CD14-positive monocyte (primary cell): ENCODE data around the gene MKI67. TPM values are rescaled to one million over a fixed set of nuclear protein-coding genes. Genes with fewer than 3 reads are reported as not detected.

ENCODE experiments used
- DNase-seq, 3 donors: peaks; one replicate each; pipeline ENCODE4 v3.0.0-alpha.2; 2011 to 2022
- H2AFZ ChIP-seq: 2 replicates; pipeline ENCODE4 v1.6.0; 2012; ENCODE audit warnings: mild to moderate bottlenecking, low read depth, low read length, inconsistent platforms; ENCODE audit not compliant: insufficient read depth, poor library complexity, severe bottlenecking
- H3K27ac ChIP-seq, 2 donors: 1 replicate in 1 of 2; 2 replicates in 1 of 2; pipeline ENCODE4 v1.5.1; 2012 to 2013; ENCODE audit warnings: low read length in 2 of 2, control low read depth in 1 of 2, inconsistent platforms in 1 of 2, low read depth in 1 of 2, mild to moderate bottlenecking in 1 of 2
- H3K27me3 ChIP-seq, 2 donors: one replicate each; pipeline versions ENCODE4 v1.6.0 to v1.6.1; 2011 to 2013; ENCODE audit warnings: low read length in 2 of 2; ENCODE audit not compliant: control insufficient read depth in 2 of 2, insufficient read depth in 2 of 2
- H3K36me3 ChIP-seq, 2 donors: replicated peaks in 1 of 2; 1 replicate in 1 of 2; 2 replicates in 1 of 2; pipeline versions ENCODE4 v1.5.1 to v1.6.1; 2012 to 2013; ENCODE audit warnings: low read length in 2 of 2, control low read depth in 1 of 2, inconsistent platforms in 1 of 2, mild to moderate bottlenecking in 1 of 2; ENCODE audit not compliant: insufficient read depth in 2 of 2, control insufficient read depth in 1 of 2
- H3K4me1 ChIP-seq, 2 donors: 1 replicate in 1 of 2; 2 replicates in 1 of 2; pipeline versions ENCODE4 v1.5.1 to v1.6.1; 2012 to 2013; ENCODE audit warnings: low read length in 2 of 2, control low read depth in 1 of 2, inconsistent platforms in 1 of 2, mild to moderate bottlenecking in 1 of 2, moderate library complexity in 1 of 2; ENCODE audit not compliant: insufficient read depth in 2 of 2, control insufficient read depth in 1 of 2
- H3K4me2 ChIP-seq: replicated peaks from 2 replicates; pipeline ENCODE3; 2012; ENCODE audit warnings: low read length, moderate library complexity, mild to moderate bottlenecking; ENCODE audit not compliant: poor library complexity, severe bottlenecking; ENCODE audit errors: extremely low read depth
- H3K4me3 ChIP-seq, 3 experiments: fragments of 200-600 bp in 1 of 3; sonication (generic) in 1 of 3; replicated peaks in 1 of 3; 1 replicate in 2 of 3; 2 replicates in 1 of 3; pipeline ENCODE4 v1.5.1; 2011 to 2013; ENCODE audit warnings: low read length in 3 of 3, mild to moderate bottlenecking in 3 of 3, control low read depth in 2 of 3, low read depth in 2 of 3, inconsistent platforms in 1 of 3, moderate library complexity in 1 of 3
- H3K79me2 ChIP-seq: 2 replicates; pipeline ENCODE4 v1.6.0; 2012; ENCODE audit warnings: mild to moderate bottlenecking, control low read depth, inconsistent platforms, low read length, moderate library complexity; ENCODE audit not compliant: insufficient read depth
- H3K9ac ChIP-seq: 2 replicates; pipeline ENCODE4 v1.6.0; 2017; ENCODE audit warnings: low read length, mild to moderate bottlenecking; ENCODE audit not compliant: insufficient read depth, poor library complexity, severe bottlenecking
- H3K9me3 ChIP-seq, 2 donors: replicated peaks in 1 of 2; 1 replicate in 1 of 2; 2 replicates in 1 of 2; pipeline versions ENCODE4 v1.5.1 to v1.6.1; 2012 to 2013; ENCODE audit warnings: low read length in 2 of 2, control low read depth in 1 of 2; ENCODE audit not compliant: control insufficient read depth in 1 of 2, insufficient read depth in 1 of 2
- H4K20me1 ChIP-seq: 2 replicates; pipeline ENCODE4 v1.6.0; 2012; ENCODE audit warnings: mild to moderate bottlenecking, low read length, control low read depth, moderate library complexity; ENCODE audit not compliant: insufficient read depth
- H3K27ac Mint-ChIP-seq, 7 donors: one replicate each; pipeline ENCODE4 v1.8.0; 2020; ENCODE audit warnings: mild to moderate bottlenecking in 7 of 7, mixed read lengths in 7 of 7, moderate library complexity in 6 of 7, inconsistent platforms in 2 of 7
- H3K27me3 Mint-ChIP-seq, 3 donors: one replicate each; pipeline ENCODE4 v1.8.0; 2021 to 2022; ENCODE audit warnings: low read depth in 3 of 3, mild to moderate bottlenecking in 3 of 3, mixed read lengths in 3 of 3, moderate library complexity in 3 of 3, inconsistent platforms in 1 of 3
- H3K36me3 Mint-ChIP-seq, 2 donors: one replicate each; pipeline ENCODE4 v1.8.0; 2020; ENCODE audit warnings: mixed read lengths in 2 of 2, inconsistent platforms in 1 of 2, mild to moderate bottlenecking in 1 of 2
- H3K4me1 Mint-ChIP-seq: one replicate; pipeline ENCODE4 v1.8.0; 2020; ENCODE audit warnings: mild to moderate bottlenecking, mixed read lengths
- H3K4me3 Mint-ChIP-seq, 2 donors: one replicate each; pipeline ENCODE4 v1.8.0; 2020; ENCODE audit warnings: mild to moderate bottlenecking in 2 of 2, mixed read lengths in 2 of 2, moderate library complexity in 1 of 2
- H3K9me3 Mint-ChIP-seq, 7 donors: one replicate each; pipeline ENCODE4 v1.8.0; 2020 to 2022; ENCODE audit warnings: mixed read lengths in 7 of 7, mild to moderate bottlenecking in 6 of 7, moderate library complexity in 6 of 7, inconsistent platforms in 2 of 7
- WGBS: methylation state at CpG from one replicate; pipeline ENCODE4 v1.1.5; 2013; ENCODE audit warnings: missing lambda C conversion rate; ENCODE audit not compliant: insufficient coverage; 5-methylcytosine and 5-hydroxymethylcytosine counted together
- intact Hi-C, 2 donors: fragments of 100-400 bp; cut with micrococcal nuclease; formaldehyde crosslinking; loops; one replicate each; pipeline versions ENCODE4 v1.15.0 to v1.15.1; 2023
- polyA plus RNA-seq, 3 donors: library from polyadenylated mRNA; depleted of rRNA in 1 of 3; unstranded in 2 of 3; stranded (reverse) in 1 of 3; fragments of 300-500 nt in 2 of 3; fragments of >200 nt in 1 of 3; fragmentation: Illumina TruSeq in 2 of 3; gene quantifications; 1 replicate in 2 of 3; 2 replicates in 1 of 3; pipeline ENCODE4 v1.2.3, GENCODE V29; 2012 to 2021
- TF ChIP-seq, protein P1 (sequence below): fragments of 200-600 bp; IDR thresholded peaks from one replicate; pipeline ENCODE4 v1.8.0; 2022; ENCODE audit warnings: antibody characterized with exemption, mild to moderate bottlenecking

MKI67 gene
- polyA plus RNA-seq, 3 donors: 0.02 to 0.05 TPM; not detected in 1

- intact Hi-C loops: no loop called here
- Mint-ChIP-seq H3K4me1 (peaks cover 13% of the 10 kb centered on the region), H3K4me3 (no peak overlapping the region), H3K27me3 (no peaks in the 10 kb centered on the region), H3K36me3 (peaks cover 39 to 64% of the 10 kb centered on the region in 2 donors), H3K27ac (peak overlapping the region in 1 of 7 donors; percentile 63), H3K9me3 (no peaks in the 10 kb centered on the region)
- 100% methylated on average over 2 of the region's 13 CpGs for WGBS
- Histone ChIP-seq H3K9me3 (no peaks in the 10 kb centered on the region), H3K4me2 (no peak overlapping the region), H3K36me3 (peaks cover 27 to 66% of the 10 kb centered on the region in 2 donors), H3K79me2 (peaks cover 97% of the 10 kb centered on the region), H3K27ac (peak overlapping the region in 1 of 2 donors; percentile 35), H3K4me1 (peaks cover 0 to under 1% of the 10 kb centered on the region in 2 donors), H3K9ac (no peak overlapping the region), H4K20me1 (no peaks in the 10 kb centered on the region), H2AFZ (no peak overlapping the region), H3K4me3 (no peak overlapping the region), H3K27me3 (no peaks in the 10 kb centered on the region)
- TF ChIP-seq, protein P1, sequence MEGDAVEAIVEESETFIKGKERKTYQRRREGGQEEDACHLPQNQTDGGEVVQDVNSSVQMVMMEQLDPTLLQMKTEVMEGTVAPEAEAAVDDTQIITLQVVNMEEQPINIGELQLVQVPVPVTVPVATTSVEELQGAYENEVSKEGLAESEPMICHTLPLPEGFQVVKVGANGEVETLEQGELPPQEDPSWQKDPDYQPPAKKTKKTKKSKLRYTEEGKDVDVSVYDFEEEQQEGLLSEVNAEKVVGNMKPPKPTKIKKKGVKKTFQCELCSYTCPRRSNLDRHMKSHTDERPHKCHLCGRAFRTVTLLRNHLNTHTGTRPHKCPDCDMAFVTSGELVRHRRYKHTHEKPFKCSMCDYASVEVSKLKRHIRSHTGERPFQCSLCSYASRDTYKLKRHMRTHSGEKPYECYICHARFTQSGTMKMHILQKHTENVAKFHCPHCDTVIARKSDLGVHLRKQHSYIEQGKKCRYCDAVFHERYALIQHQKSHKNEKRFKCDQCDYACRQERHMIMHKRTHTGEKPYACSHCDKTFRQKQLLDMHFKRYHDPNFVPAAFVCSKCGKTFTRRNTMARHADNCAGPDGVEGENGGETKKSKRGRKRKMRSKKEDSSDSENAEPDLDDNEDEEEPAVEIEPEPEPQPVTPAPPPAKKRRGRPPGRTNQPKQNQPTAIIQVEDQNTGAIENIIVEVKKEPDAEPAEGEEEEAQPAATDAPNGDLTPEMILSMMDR: peak; percentile 51
- DNase-seq: no peak
These were observed 9.2 kb downstream of the MKI67 start for GRCh38 chr10:128116851-128117615.

GRCh38 chr10:128116187-128116586 is 10.0 kb downstream of the MKI67 start:
- Mint-ChIP-seq H3K27ac (peak overlapping the region in 2 of 7 donors; percentile 5 to 41), H3K27me3 (no peaks in the 10 kb centered on the region), H3K4me1 (peaks cover 10% of the 10 kb centered on the region), H3K36me3 (peaks cover 46 to 72% of the 10 kb centered on the region in 2 donors), H3K9me3 (no peaks in the 10 kb centered on the region), H3K4me3 (no peak overlapping the region)
- H3K4me1 ChIP-seq: no peaks in the 10 kb centered on the region
- intact Hi-C loops: no loop called here
- no peak overlapping the region for H3K4me2 ChIP-seq
- H3K27me3 ChIP-seq: no peaks in the 10 kb centered on the region
- H3K9ac ChIP-seq: no peak overlapping the region
- peaks cover 35 to 75% of the 10 kb centered on the region in 2 donors for H3K36me3 ChIP-seq
- 100% methylated on average over 1 of the region's 4 CpGs for WGBS
- H4K20me1 ChIP-seq: no peaks in the 10 kb centered on the region
- no peak for DNase-seq
- H3K9me3 ChIP-seq: no peaks in the 10 kb centered on the region
- TF ChIP-seq, protein P1: no peak
- no peak overlapping the region for H3K4me3 ChIP-seq
- H3K27ac ChIP-seq: peak overlapping the region in 1 of 2 donors; percentile 35
- peaks cover 99% of the 10 kb centered on the region for H3K79me2 ChIP-seq
- no peak overlapping the region for H2AFZ ChIP-seq
